ENCODE measurements around the gene BTAF1. TPM values are rescaled to one million over a fixed set of nuclear protein-coding genes. Genes with fewer than 3 reads are reported as not detected.

BTAF1 gene
- total and polyA plus RNA-seq, 5 donors from 2014 or later = 7.5 to 75.4 (median 8.1) TPM

- Histone ChIP-seq H3K4me3 (ENCODE audit: low read depth, low read length) (no peak overlapping the region), H3K4me1 (ENCODE audit: control insufficient read depth, insufficient read depth, low read length, poor library complexity, severe bottlenecking) (no peaks in the 10 kb centered on the region), H3K9me3 (ENCODE audit: control insufficient read depth in 2 of 2, low read length in 2 of 2) (no peaks in the 10 kb centered on the region), H3K27me3 (ENCODE audit: control insufficient read depth, insufficient read depth, low read length) (no peaks in the 10 kb centered on the region), H3K36me3 (ENCODE audit: control insufficient read depth, insufficient read depth, low read length) (peaks cover 57% of the 10 kb centered on the region), H3K27ac (ENCODE audit: insufficient read depth, low read length, poor library complexity, severe bottlenecking) (no peak overlapping the region)
- H3K27ac Mint-ChIP-seq = peak overlapping the region in 1 of 3 donors; percentile 55
- no peak overlapping the region for H3K4me3 Mint-ChIP-seq
- H3K36me3 Mint-ChIP-seq = peaks cover 55% of the 10 kb centered on the region
- H3K4me1 Mint-ChIP-seq = peaks cover 7 to 19% (median 13%) of the 10 kb centered on the region in 4 donors
- H3K9me3 Mint-ChIP-seq = no peaks in the 10 kb centered on the region
- ATAC-seq (ENCODE audit: low read depth in 2 of 2) = no peak
- no peaks in the 10 kb centered on the region for H3K27me3 Mint-ChIP-seq
- DNase-seq = no peak
Measured at GRCh38 chr10:91987397-91988037, 63.9 kb downstream of the BTAF1 start.

- no peak overlapping the region for H3K27ac Mint-ChIP-seq
- peaks cover 44% of the 10 kb centered on the region for H3K36me3 Mint-ChIP-seq
- ATAC-seq (ENCODE audit: low read depth in 2 of 2) = no peak
Measured at GRCh38 chr10:91992031-91992430, 68.5 kb downstream of the BTAF1 start.

GRCh38 chr10:91996266-91996665 is 72.7 kb downstream of the BTAF1 start:
- no peak overlapping the region for H3K27ac ChIP-seq (ENCODE audit: insufficient read depth, low read length, poor library complexity, severe bottlenecking)
- Mint-ChIP-seq H3K36me3 (peaks cover 58% of the 10 kb centered on the region), H3K27ac (no peak overlapping the region), H3K4me3 (no peak overlapping the region), H3K27me3 (no peaks in the 10 kb centered on the region), H3K9me3 (peaks cover 0 to 5% (median 0%) of the 10 kb centered on the region in 7 donors), H3K4me1 (peaks cover 0 to 4% (median 0%) of the 10 kb centered on the region in 4 donors)
- peaks cover 49% of the 10 kb centered on the region for H3K36me3 ChIP-seq (ENCODE audit: control insufficient read depth, insufficient read depth, low read length)
- no peaks in the 10 kb centered on the region for H3K27me3 ChIP-seq (ENCODE audit: control insufficient read depth, insufficient read depth, low read length)
- H3K4me1 ChIP-seq (ENCODE audit: control insufficient read depth, insufficient read depth, low read length, poor library complexity, severe bottlenecking) = no peaks in the 10 kb centered on the region
- DNase-seq (no peak), ATAC-seq (ENCODE audit: low read depth in 2 of 2) (no peak)
- no peak overlapping the region for H3K4me3 ChIP-seq (ENCODE audit: low read depth, low read length)
- H3K9me3 ChIP-seq (ENCODE audit: control insufficient read depth in 2 of 2, low read length in 2 of 2) = no peaks in the 10 kb centered on the region

More at GRCh38 chr10:91992031-91992430, 68.5 kb downstream of the BTAF1 start:
- no peaks in the 10 kb centered on the region for H3K4me1 ChIP-seq (ENCODE audit: control insufficient read depth, insufficient read depth, low read length, poor library complexity, severe bottlenecking)
- no peaks in the 10 kb centered on the region for H3K27me3 ChIP-seq (ENCODE audit: control insufficient read depth, insufficient read depth, low read length)
- H3K27ac ChIP-seq (ENCODE audit: insufficient read depth, low read length, poor library complexity, severe bottlenecking) = no peak overlapping the region
- peaks cover 49% of the 10 kb centered on the region for H3K36me3 ChIP-seq (ENCODE audit: control insufficient read depth, insufficient read depth, low read length)
- H3K4me3 ChIP-seq (ENCODE audit: low read depth, low read length) = no peak overlapping the region
- peaks cover 0 to 7% (median 5%) of the 10 kb centered on the region in 4 donors for H3K4me1 Mint-ChIP-seq
- no peaks in the 10 kb centered on the region for H3K27me3 Mint-ChIP-seq
- H3K4me3 Mint-ChIP-seq = no peak overlapping the region
- no peaks in the 10 kb centered on the region for H3K9me3 ChIP-seq (ENCODE audit: control insufficient read depth in 2 of 2, low read length in 2 of 2)
- no peaks in the 10 kb centered on the region for H3K9me3 Mint-ChIP-seq
- no peak for DNase-seq

- H3K9me3 Mint-ChIP-seq = peaks cover 0 to 5% (median 0%) of the 10 kb centered on the region in 7 donors
- no peak for DNase-seq
- Histone ChIP-seq H3K27ac (ENCODE audit: insufficient read depth, low read length, poor library complexity, severe bottlenecking) (no peak overlapping the region), H3K9me3 (ENCODE audit: control insufficient read depth in 2 of 2, low read length in 2 of 2) (no peaks in the 10 kb centered on the region), H3K4me3 (ENCODE audit: low read depth, low read length) (no peak overlapping the region), H3K27me3 (ENCODE audit: control insufficient read depth, insufficient read depth, low read length) (no peaks in the 10 kb centered on the region), H3K4me1 (ENCODE audit: control insufficient read depth, insufficient read depth, low read length, poor library complexity, severe bottlenecking) (no peaks in the 10 kb centered on the region), H3K36me3 (ENCODE audit: control insufficient read depth, insufficient read depth, low read length) (peaks cover 22% of the 10 kb centered on the region)
- H3K36me3 Mint-ChIP-seq = peaks cover 70% of the 10 kb centered on the region
- H3K4me3 Mint-ChIP-seq = no peak overlapping the region
- no peaks in the 10 kb centered on the region for H3K27me3 Mint-ChIP-seq
- ATAC-seq (ENCODE audit: low read depth in 2 of 2) = no peak
- H3K4me1 Mint-ChIP-seq = peaks cover 0 to 5% (median 4%) of the 10 kb centered on the region in 4 donors
- H3K27ac Mint-ChIP-seq = no peak overlapping the region
Measured at GRCh38 chr10:92001581-92001980, 78.0 kb downstream of the BTAF1 start.

- Histone ChIP-seq H3K27ac (ENCODE audit: insufficient read depth, low read length, poor library complexity, severe bottlenecking) (no peak overlapping the region), H3K4me3 (ENCODE audit: low read depth, low read length) (no peak overlapping the region), H3K36me3 (ENCODE audit: control insufficient read depth, insufficient read depth, low read length) (peaks cover 19% of the 10 kb centered on the region), H3K9me3 (ENCODE audit: control insufficient read depth in 2 of 2, low read length in 2 of 2) (no peaks in the 10 kb centered on the region), H3K4me1 (ENCODE audit: control insufficient read depth, insufficient read depth, low read length, poor library complexity, severe bottlenecking) (no peaks in the 10 kb centered on the region), H3K27me3 (ENCODE audit: control insufficient read depth, insufficient read depth, low read length) (no peaks in the 10 kb centered on the region)
- Mint-ChIP-seq H3K4me3 (no peak overlapping the region), H3K27me3 (no peaks in the 10 kb centered on the region), H3K27ac (no peak overlapping the region), H3K4me1 (peaks cover 0 to 5% (median 4%) of the 10 kb centered on the region in 4 donors), H3K9me3 (peaks cover 0 to 5% (median 0%) of the 10 kb centered on the region in 7 donors), H3K36me3 (peaks cover 70% of the 10 kb centered on the region)
- ATAC-seq (ENCODE audit: low read depth in 2 of 2) = no peak
- DNase-seq = no peak
Measured at GRCh38 chr10:92001995-92002394, 78.4 kb downstream of the BTAF1 start.

GRCh38 chr10:92003258-92003657 is 79.7 kb downstream of the BTAF1 start:
- ATAC-seq (ENCODE audit: low read depth in 2 of 2) (no peak), DNase-seq (no peak)
- Histone ChIP-seq H3K36me3 (ENCODE audit: control insufficient read depth, insufficient read depth, low read length) (peaks cover 9% of the 10 kb centered on the region), H3K4me3 (ENCODE audit: low read depth, low read length) (no peak overlapping the region), H3K27ac (ENCODE audit: insufficient read depth, low read length, poor library complexity, severe bottlenecking) (no peak overlapping the region), H3K9me3 (ENCODE audit: control insufficient read depth in 2 of 2, low read length in 2 of 2) (no peaks in the 10 kb centered on the region), H3K4me1 (ENCODE audit: control insufficient read depth, insufficient read depth, low read length, poor library complexity, severe bottlenecking) (no peaks in the 10 kb centered on the region), H3K27me3 (ENCODE audit: control insufficient read depth, insufficient read depth, low read length) (no peaks in the 10 kb centered on the region)
- Mint-ChIP-seq H3K36me3 (peaks cover 57% of the 10 kb centered on the region), H3K27me3 (no peaks in the 10 kb centered on the region), H3K9me3 (peaks cover 0 to 5% (median 0%) of the 10 kb centered on the region in 7 donors), H3K27ac (no peak overlapping the region), H3K4me3 (no peak overlapping the region), H3K4me1 (peaks cover 0 to 5% (median 4%) of the 10 kb centered on the region in 4 donors)

GRCh38 chr10:92005978-92006377 is 82.4 kb downstream of the BTAF1 start:
- no peaks in the 10 kb centered on the region for H3K27me3 ChIP-seq (ENCODE audit: control insufficient read depth, insufficient read depth, low read length)
- H3K27ac ChIP-seq (ENCODE audit: insufficient read depth, low read length, poor library complexity, severe bottlenecking) = no peak overlapping the region
- no peaks in the 10 kb centered on the region for H3K9me3 ChIP-seq (ENCODE audit: control insufficient read depth in 2 of 2, low read length in 2 of 2)
- DNase-seq (no peak), ATAC-seq (ENCODE audit: low read depth in 2 of 2) (no peak)
- no peak overlapping the region for H3K4me3 ChIP-seq (ENCODE audit: low read depth, low read length)
- Mint-ChIP-seq H3K4me1 (peaks cover 5 to 10% (median 7%) of the 10 kb centered on the region in 4 donors), H3K27me3 (no peaks in the 10 kb centered on the region), H3K9me3 (peaks cover 0 to 2% (median 0%) of the 10 kb centered on the region in 7 donors), H3K27ac (no peak overlapping the region), H3K36me3 (peaks cover 49% of the 10 kb centered on the region), H3K4me3 (no peak overlapping the region)
- peaks cover 21% of the 10 kb centered on the region for H3K36me3 ChIP-seq (ENCODE audit: control insufficient read depth, insufficient read depth, low read length)
- H3K4me1 ChIP-seq (ENCODE audit: control insufficient read depth, insufficient read depth, low read length, poor library complexity, severe bottlenecking) = no peaks in the 10 kb centered on the region

- peaks cover 42% of the 10 kb centered on the region for H3K36me3 Mint-ChIP-seq
- Histone ChIP-seq H3K9me3 (ENCODE audit: control insufficient read depth in 2 of 2, low read length in 2 of 2) (no peaks in the 10 kb centered on the region), H3K27ac (ENCODE audit: insufficient read depth, low read length, poor library complexity, severe bottlenecking) (no peak overlapping the region), H3K27me3 (ENCODE audit: control insufficient read depth, insufficient read depth, low read length) (no peaks in the 10 kb centered on the region), H3K4me1 (ENCODE audit: control insufficient read depth, insufficient read depth, low read length, poor library complexity, severe bottlenecking) (no peaks in the 10 kb centered on the region), H3K36me3 (ENCODE audit: control insufficient read depth, insufficient read depth, low read length) (peaks cover 36% of the 10 kb centered on the region), H3K4me3 (ENCODE audit: low read depth, low read length) (no peak overlapping the region)
- peaks cover 0 to 15% (median 6%) of the 10 kb centered on the region in 4 donors for H3K4me1 Mint-ChIP-seq
- H3K27me3 Mint-ChIP-seq = no peaks in the 10 kb centered on the region
- DNase-seq (no peak), ATAC-seq (ENCODE audit: low read depth in 2 of 2) (no peak)
- no peaks in the 10 kb centered on the region for H3K9me3 Mint-ChIP-seq
- peak overlapping the region in 1 of 3 donors; percentile 78 for H3K27ac Mint-ChIP-seq
- no peak overlapping the region for H3K4me3 Mint-ChIP-seq
Measured at GRCh38 chr10:92009445-92009844, 85.9 kb downstream of the BTAF1 start.
